Testis (tissue), 2 donors: ENCODE data around the gene IRX1.

Experiments used
- POLR2A ChIP-seq: fragments of 450-650 bp; IDR thresholded peaks from one replicate; pipeline ENCODE4 v1.6.1; 2017; ENCODE audit warnings: antibody characterized with exemption, mild to moderate bottlenecking, moderate library complexity
- TF ChIP-seq, protein P1 (sequence below), 3 experiments: fragments of 450-650 bp in 2 of 3; fragments of 200-600 bp in 1 of 3; sonication (generic) in 1 of 3; IDR thresholded peaks; one replicate each; pipeline ENCODE4 v1.5.1; 2016 to 2019; ENCODE audit warnings: antibody characterized with exemption in 3 of 3, mild to moderate bottlenecking in 2 of 3, moderate library complexity in 1 of 3

DNA sequence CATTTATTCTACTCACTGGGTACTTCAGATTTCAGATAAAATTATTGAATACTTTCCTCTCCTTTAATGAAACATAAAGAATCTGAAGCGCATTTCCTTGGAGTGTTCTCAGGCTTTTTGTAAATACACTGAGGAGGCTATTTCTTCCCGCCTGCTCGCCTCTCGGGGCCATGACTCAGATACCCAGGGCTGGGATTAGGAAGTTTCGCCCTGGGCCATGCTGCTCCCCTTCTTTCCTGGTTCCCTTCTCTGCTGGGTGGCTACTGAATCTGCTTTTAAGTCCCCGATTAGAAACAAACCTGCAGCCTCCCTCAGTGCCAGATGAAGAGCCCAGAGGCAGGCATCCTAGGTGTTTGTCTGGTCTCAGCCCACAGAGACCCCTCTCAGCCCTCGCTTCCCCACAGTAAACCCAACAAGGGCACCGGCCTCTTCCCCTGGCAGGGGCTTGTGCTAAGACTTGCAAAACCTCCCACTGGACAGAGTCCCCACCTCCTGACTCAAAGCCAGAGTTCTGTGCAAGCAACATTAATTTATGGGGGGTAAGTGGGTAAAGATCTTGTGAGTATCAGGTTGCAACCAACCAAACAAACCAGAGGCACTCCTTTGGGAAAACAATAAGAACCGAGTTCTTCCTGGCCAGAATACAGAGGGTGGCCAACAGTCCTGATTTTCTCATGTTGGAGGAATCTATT is 30.7 kb upstream of the IRX1 start:
- TF ChIP-seq POLR2A = no peak
- TF ChIP-seq, protein P1, sequence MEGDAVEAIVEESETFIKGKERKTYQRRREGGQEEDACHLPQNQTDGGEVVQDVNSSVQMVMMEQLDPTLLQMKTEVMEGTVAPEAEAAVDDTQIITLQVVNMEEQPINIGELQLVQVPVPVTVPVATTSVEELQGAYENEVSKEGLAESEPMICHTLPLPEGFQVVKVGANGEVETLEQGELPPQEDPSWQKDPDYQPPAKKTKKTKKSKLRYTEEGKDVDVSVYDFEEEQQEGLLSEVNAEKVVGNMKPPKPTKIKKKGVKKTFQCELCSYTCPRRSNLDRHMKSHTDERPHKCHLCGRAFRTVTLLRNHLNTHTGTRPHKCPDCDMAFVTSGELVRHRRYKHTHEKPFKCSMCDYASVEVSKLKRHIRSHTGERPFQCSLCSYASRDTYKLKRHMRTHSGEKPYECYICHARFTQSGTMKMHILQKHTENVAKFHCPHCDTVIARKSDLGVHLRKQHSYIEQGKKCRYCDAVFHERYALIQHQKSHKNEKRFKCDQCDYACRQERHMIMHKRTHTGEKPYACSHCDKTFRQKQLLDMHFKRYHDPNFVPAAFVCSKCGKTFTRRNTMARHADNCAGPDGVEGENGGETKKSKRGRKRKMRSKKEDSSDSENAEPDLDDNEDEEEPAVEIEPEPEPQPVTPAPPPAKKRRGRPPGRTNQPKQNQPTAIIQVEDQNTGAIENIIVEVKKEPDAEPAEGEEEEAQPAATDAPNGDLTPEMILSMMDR (IDR thresholded peaks at IDR 0.05) = no peak
